Measurements from ENCODE around the gene ACP7. TPM values are rescaled to one million over a fixed set of nuclear protein-coding genes. Genes with fewer than 3 reads are reported as not detected.

ACP7 gene
- total RNA-seq, 1 donor = not detected

GRCh38 chr19:39074942-39075341, 9.2 kb upstream of the ACP7 start:
- H3K9me3 ChIP-seq (ENCODE audit: low read depth, low read length) = no peaks in the 10 kb centered on the region
- no peak overlapping the region for H3K4me3 ChIP-seq (ENCODE audit: insufficient read depth, low read length)
- H3K4me2 ChIP-seq (ENCODE audit: insufficient read depth, low read length) = no peak overlapping the region
- no peaks in the 10 kb centered on the region for H4K20me1 ChIP-seq (ENCODE audit: insufficient read depth, low read length)
- H3K27me3 ChIP-seq (ENCODE audit: insufficient read depth, low read length) = no peaks in the 10 kb centered on the region
- TF ChIP-seq CTCF (IDR thresholded peaks at IDR 0.05; ENCODE audit: extremely low read depth, low read depth, low read length) = no peak
- H3K36me3 ChIP-seq (ENCODE audit: insufficient read depth, low read length) = no peaks in the 10 kb centered on the region
- no peak for DNase-seq (ENCODE audit: insufficient read length, low spot score, missing footprints)
- H3K27ac ChIP-seq (ENCODE audit: low read depth, low read length) = peak overlapping the region; percentile 57
- peaks cover 31% of the 10 kb centered on the region for H3K4me1 ChIP-seq (ENCODE audit: insufficient read depth, low read length)
- H2AFZ ChIP-seq (ENCODE audit: low read length) = no peak overlapping the region
- H3K79me2 ChIP-seq (ENCODE audit: insufficient read depth, low read length) = no peaks in the 10 kb centered on the region

GRCh38 chr19:39077323-39077722, 6.8 kb upstream of the ACP7 start:
- Histone ChIP-seq H3K79me2 (ENCODE audit: insufficient read depth, low read length) (no peaks in the 10 kb centered on the region), H4K20me1 (ENCODE audit: insufficient read depth, low read length) (no peaks in the 10 kb centered on the region), H3K27me3 (ENCODE audit: insufficient read depth, low read length) (no peaks in the 10 kb centered on the region), H3K36me3 (ENCODE audit: insufficient read depth, low read length) (no peaks in the 10 kb centered on the region), H3K4me1 (ENCODE audit: insufficient read depth, low read length) (peaks cover 25% of the 10 kb centered on the region), H3K4me2 (ENCODE audit: insufficient read depth, low read length) (no peak overlapping the region), H3K4me3 (ENCODE audit: insufficient read depth, low read length) (no peak overlapping the region), H3K27ac (ENCODE audit: low read depth, low read length) (no peak overlapping the region), H2AFZ (ENCODE audit: low read length) (no peak overlapping the region), H3K9me3 (ENCODE audit: low read depth, low read length) (no peaks in the 10 kb centered on the region)
- no peak for DNase-seq (ENCODE audit: insufficient read length, low spot score, missing footprints)
- no peak for TF ChIP-seq CTCF (IDR thresholded peaks at IDR 0.05; ENCODE audit: extremely low read depth, low read depth, low read length)

- no peaks in the 10 kb centered on the region for H3K27me3 ChIP-seq (ENCODE audit: insufficient read depth, low read length)
- H3K4me1 ChIP-seq (ENCODE audit: insufficient read depth, low read length) = peaks cover 23% of the 10 kb centered on the region
- no peaks in the 10 kb centered on the region for H3K79me2 ChIP-seq (ENCODE audit: insufficient read depth, low read length)
- no peak for TF ChIP-seq CTCF (IDR thresholded peaks at IDR 0.05; ENCODE audit: extremely low read depth, low read depth, low read length)
- peak overlapping the region; percentile 30 for H2AFZ ChIP-seq (ENCODE audit: low read length)
- H3K9me3 ChIP-seq (ENCODE audit: low read depth, low read length) = no peaks in the 10 kb centered on the region
- peak; percentile 94 for DNase-seq (ENCODE audit: insufficient read length, low spot score, missing footprints)
- peak overlapping the region; percentile 68 for H3K4me2 ChIP-seq (ENCODE audit: insufficient read depth, low read length)
- H3K4me3 ChIP-seq (ENCODE audit: insufficient read depth, low read length) = no peak overlapping the region
- peak overlapping the region; percentile 82 for H3K27ac ChIP-seq (ENCODE audit: low read depth, low read length)
- H4K20me1 ChIP-seq (ENCODE audit: insufficient read depth, low read length) = no peaks in the 10 kb centered on the region
- no peaks in the 10 kb centered on the region for H3K36me3 ChIP-seq (ENCODE audit: insufficient read depth, low read length)
Observed at GRCh38 chr19:39078436-39079200, 5.5 kb upstream of the ACP7 start.

GRCh38 chr19:39080431-39080830, 3.7 kb upstream of the ACP7 start:
- Histone ChIP-seq H3K9me3 (ENCODE audit: low read depth, low read length) (no peaks in the 10 kb centered on the region), H3K4me1 (ENCODE audit: insufficient read depth, low read length) (peaks cover 17% of the 10 kb centered on the region), H3K4me2 (ENCODE audit: insufficient read depth, low read length) (no peak overlapping the region), H4K20me1 (ENCODE audit: insufficient read depth, low read length) (no peaks in the 10 kb centered on the region), H3K36me3 (ENCODE audit: insufficient read depth, low read length) (no peaks in the 10 kb centered on the region), H3K4me3 (ENCODE audit: insufficient read depth, low read length) (no peak overlapping the region), H3K27me3 (ENCODE audit: insufficient read depth, low read length) (no peaks in the 10 kb centered on the region), H3K79me2 (ENCODE audit: insufficient read depth, low read length) (no peaks in the 10 kb centered on the region), H3K27ac (ENCODE audit: low read depth, low read length) (no peak overlapping the region), H2AFZ (ENCODE audit: low read length) (no peak overlapping the region)
- TF ChIP-seq CTCF (IDR thresholded peaks at IDR 0.05; ENCODE audit: extremely low read depth, low read depth, low read length) = no peak
- peak; percentile 19 for DNase-seq (ENCODE audit: insufficient read length, low spot score, missing footprints)
